Spleen (tissue), 7 donors: ENCODE results near the gene CDC34.

Experiments
- CTCF ChIP-seq, 11 experiments: fragments of 200-600 bp in 7 of 11; fragments of 450-650 bp in 4 of 11; sonication (generic) in 4 of 11; IDR thresholded peaks in 8 of 11; conservative IDR thresholded peaks in 3 of 11; 1 replicate in 7 of 11; 2 replicates in 4 of 11; pipeline versions ENCODE4 v1.4.0 to v1.8.0; 2016 to 2021; ENCODE audit warnings: antibody characterized with exemption in 11 of 11, inconsistent platforms in 4 of 11, mild to moderate bottlenecking in 1 of 11
- POLR2A ChIP-seq, 3 donors: fragments of 450-650 bp; IDR thresholded peaks; one replicate each; pipeline ENCODE4 v1.5.1; 2017; ENCODE audit warnings: antibody characterized with exemption in 3 of 3, mild to moderate bottlenecking in 1 of 3
- donor health status: DM: no; HTN: no; CAD: no; lungs with moderate emphysema.
- donor health status: DM: no; HTN: no; CAD: no.
- donor health status: DM: no; HTN: no; CAD: no.

- TF ChIP-seq CTCF (IDR thresholded peaks at IDR 0.05 in 8 of 11, conservative IDR thresholded peaks at IDR 0.05 in 3 of 11) (no peak), POLR2A (IDR thresholded peaks at IDR 0.05) (no peak)
Observed at GRCh38 chr19:590750-591098, 59.2 kb downstream of the CDC34 start.
